HG03571 (cell line): ENCODE measurements around the gene YEATS2.
"Not testable (repeated sequence)": the region's sequence is repeated elsewhere in the genome, so short reads cannot be mapped to it uniquely, and the experiment has no call there.

Experiments used
- ATAC-seq: cut with Tn5 transposase; IDR thresholded peaks from one replicate; pipeline ENCODE4 v1.9.1; 2021; ENCODE audit not compliant: unreplicated experiment

YEATS2 gene

GRCh38 chr3:183697610-183698317 lies at the start of gene YEATS2:
YEATS2 (plus strand) TSS chr3:183697797; CDS start chr3:183715163, 17,366 bp downstream.
- ATAC-seq: peak; percentile 81

GRCh38 chr3:183650554-183650953 lies 47.0 kb upstream of the YEATS2 start:
- no peak for ATAC-seq

- ATAC-seq: no peak
Measured at GRCh38 chr3:183653209-183654064, 44.2 kb upstream of the YEATS2 start.

GRCh38 chr3:183654727-183655126 lies 42.9 kb upstream of the YEATS2 start:
- ATAC-seq: no peak

- no peak for ATAC-seq
Measured at GRCh38 chr3:183662099-183662498, 35.5 kb upstream of the YEATS2 start.

- ATAC-seq: no peak
Measured at GRCh38 chr3:183664913-183665381, 32.6 kb upstream of the YEATS2 start.

- ATAC-seq: no peak
Measured at GRCh38 chr3:183680061-183680460, 17.5 kb upstream of the YEATS2 start.

- no peak for ATAC-seq
Measured at GRCh38 chr3:183687705-183688104, 9.9 kb upstream of the YEATS2 start.

- ATAC-seq: no peak
Measured at GRCh38 chr3:183688874-183689273, 8.7 kb upstream of the YEATS2 start.

- ATAC-seq: not testable (repeated sequence)
Measured at GRCh38 chr3:183689621-183690020, 8.0 kb upstream of the YEATS2 start.

- no peak for ATAC-seq
Measured at GRCh38 chr3:183690402-183690995, 7.1 kb upstream of the YEATS2 start.

- no peak for ATAC-seq
Measured at GRCh38 chr3:183692436-183692835, 5.2 kb upstream of the YEATS2 start.

GRCh38 chr3:183695569-183696364 lies 1.8 kb upstream of the YEATS2 start:
- ATAC-seq: no peak

- ATAC-seq: no peak
Measured at GRCh38 chr3:183697123-183697609, 431 bp upstream of the YEATS2 start.

GRCh38 chr3:183698318-183698751 lies 738 bp downstream of the YEATS2 start:
- ATAC-seq: peak; percentile 15

GRCh38 chr3:183698756-183699155 lies 1.2 kb downstream of the YEATS2 start:
- ATAC-seq: no peak

GRCh38 chr3:183699238-183699947 lies 1.8 kb downstream of the YEATS2 start:
- ATAC-seq: no peak

GRCh38 chr3:183701744-183702143 lies 4.1 kb downstream of the YEATS2 start:
- no peak for ATAC-seq

- ATAC-seq: not testable (repeated sequence)
Measured at GRCh38 chr3:183703892-183704291, 6.3 kb downstream of the YEATS2 start.

GRCh38 chr3:183710231-183710630 lies 12.6 kb downstream of the YEATS2 start:
- ATAC-seq: no peak
